OCI-LY3 (cell line): ENCODE measurements around the gene ASIC2.

Experiments
- H2AFZ ChIP-seq: fragments of 200-600, 300-600 bp; shearing (Covaris generic); 2 replicates; pipeline ENCODE4 v1.6.0; 2014; ENCODE audit warnings: antibody characterized with exemption, low read depth, low read length
- H3K27ac ChIP-seq: fragments of 200-600, 300-600 bp; sonication (generic); 2 replicates; pipeline ENCODE4 v1.5.1; 2014; ENCODE audit warnings: mild to moderate bottlenecking, low read length, moderate library complexity, mixed read lengths
- H3K27me3 ChIP-seq: fragments of 200-600, 300-600 bp; sonication (generic); 2 replicates; pipeline ENCODE4 v1.6.1; 2014; ENCODE audit warnings: low read depth, low read length, mixed read lengths
- H3K36me3 ChIP-seq: fragments of 200-600, 300-600 bp; sonication (generic); replicated peaks from 2 replicates; pipeline ENCODE3; 2014; ENCODE audit warnings: low read depth, low read length, mixed read lengths
- H3K4me1 ChIP-seq: fragments of 300-600, 200-600 bp; sonication (generic); 2 replicates; pipeline ENCODE4 v1.6.1; 2014; ENCODE audit warnings: low read length, mixed read lengths
- H3K4me2 ChIP-seq: fragments of 200-600, 300-600 bp; sonication (generic); 2 replicates; pipeline ENCODE4 v1.6.1; 2014; ENCODE audit warnings: low read length, mixed read lengths
- H3K4me3 ChIP-seq: fragments of 300-600, 200-600 bp; sonication (generic); 2 replicates; pipeline ENCODE4 v1.5.1; 2014; ENCODE audit warnings: antibody characterized with exemption, mild to moderate bottlenecking, low read length, moderate library complexity
- H3K79me2 ChIP-seq: fragments of 300-600, 200-600 bp; shearing (Covaris generic); 2 replicates; pipeline ENCODE4 v1.6.1; 2014; ENCODE audit warnings: mild to moderate bottlenecking, low read length, mixed read lengths
- H3K9ac ChIP-seq: fragments of 300-600, 200-600 bp; shearing (Covaris generic); 2 replicates; pipeline ENCODE4 v1.6.0; 2014; ENCODE audit warnings: mild to moderate bottlenecking, low read length, moderate library complexity
- H3K9me3 ChIP-seq: fragments of 200-600, 300-600 bp; shearing (Covaris generic); 2 replicates; pipeline ENCODE4 v1.6.1; 2014; ENCODE audit warnings: low read length, mixed read lengths; ENCODE audit not compliant: insufficient read depth
- H4K20me1 ChIP-seq: fragments of 200-600, 300-600 bp; sonication (generic); 2 replicates; pipeline ENCODE4 v1.6.1; 2016; ENCODE audit warnings: low read length, mixed read lengths; ENCODE audit not compliant: insufficient read depth
- CTCF ChIP-seq: fragments of 200-600, 300-600 bp; sonication (generic); IDR thresholded peaks from 2 replicates; pipeline ENCODE4 v1.5.1; 2014; ENCODE audit warnings: antibody characterized with exemption, low read length, low read depth
- EZH2phosphoT487 ChIP-seq: fragments of 200-600 bp; shearing (Covaris generic); IDR thresholded peaks from 2 replicates; pipeline ENCODE4 v1.6.1; 2018; ENCODE audit warnings: antibody characterized with exemption, mixed run types, low read depth

The ASIC2 gene

GRCh38 chr17:33028061-33028460, 265.0 kb downstream of the ASIC2 start:
- Histone ChIP-seq H3K4me3 (no peak overlapping the region), H4K20me1 (no peaks in the 10 kb centered on the region), H3K9ac (no peak overlapping the region), H3K36me3 (no peaks in the 10 kb centered on the region), H2AFZ (no peak overlapping the region), H3K27me3 (peaks cover 38% of the 10 kb centered on the region), H3K27ac (no peak overlapping the region), H3K79me2 (no peaks in the 10 kb centered on the region), H3K4me2 (no peak overlapping the region), H3K4me1 (no peaks in the 10 kb centered on the region), H3K9me3 (no peaks in the 10 kb centered on the region)
- TF ChIP-seq EZH2phosphoT487 (no peak), CTCF (no peak)

GRCh38 chr17:33024688-33025486, 268.2 kb downstream of the ASIC2 start:
- Histone ChIP-seq H3K4me1 (no peaks in the 10 kb centered on the region), H3K27me3 (peaks cover 22% of the 10 kb centered on the region), H3K79me2 (no peaks in the 10 kb centered on the region), H3K36me3 (no peaks in the 10 kb centered on the region), H3K4me2 (no peak overlapping the region), H3K9me3 (no peaks in the 10 kb centered on the region), H3K9ac (no peak overlapping the region), H2AFZ (no peak overlapping the region), H4K20me1 (no peaks in the 10 kb centered on the region), H3K4me3 (no peak overlapping the region), H3K27ac (no peak overlapping the region)
- TF ChIP-seq EZH2phosphoT487 (no peak), CTCF (no peak)

- H3K9ac ChIP-seq, result no peak overlapping the region
- H3K27me3 ChIP-seq, result peaks cover 22% of the 10 kb centered on the region
- no peak for TF ChIP-seq CTCF
- no peak for TF ChIP-seq EZH2phosphoT487
- no peak overlapping the region for H3K27ac ChIP-seq
- H3K9me3 ChIP-seq, result no peaks in the 10 kb centered on the region
- H3K4me1 ChIP-seq, result no peaks in the 10 kb centered on the region
- no peaks in the 10 kb centered on the region for H3K79me2 ChIP-seq
- H3K4me3 ChIP-seq, result no peak overlapping the region
- no peaks in the 10 kb centered on the region for H3K36me3 ChIP-seq
- H3K4me2 ChIP-seq, result no peak overlapping the region
- no peak overlapping the region for H2AFZ ChIP-seq
- no peaks in the 10 kb centered on the region for H4K20me1 ChIP-seq
Measured at GRCh38 chr17:33023790-33024189, 269.3 kb downstream of the ASIC2 start.

- H3K9ac ChIP-seq, result no peak overlapping the region
- H2AFZ ChIP-seq, result no peak overlapping the region
- H3K9me3 ChIP-seq, result no peaks in the 10 kb centered on the region
- no peak overlapping the region for H3K27ac ChIP-seq
- H3K4me3 ChIP-seq, result no peak overlapping the region
- H3K27me3 ChIP-seq, result peaks cover 25% of the 10 kb centered on the region
- no peak for TF ChIP-seq CTCF
- no peak for TF ChIP-seq EZH2phosphoT487
- H4K20me1 ChIP-seq, result no peaks in the 10 kb centered on the region
- H3K36me3 ChIP-seq, result no peaks in the 10 kb centered on the region
- H3K79me2 ChIP-seq, result no peaks in the 10 kb centered on the region
- no peaks in the 10 kb centered on the region for H3K4me1 ChIP-seq
- H3K4me2 ChIP-seq, result no peak overlapping the region
Measured at GRCh38 chr17:33021731-33022408, 271.2 kb downstream of the ASIC2 start.
